ENCODE results near the gene GAA.

DNA sequence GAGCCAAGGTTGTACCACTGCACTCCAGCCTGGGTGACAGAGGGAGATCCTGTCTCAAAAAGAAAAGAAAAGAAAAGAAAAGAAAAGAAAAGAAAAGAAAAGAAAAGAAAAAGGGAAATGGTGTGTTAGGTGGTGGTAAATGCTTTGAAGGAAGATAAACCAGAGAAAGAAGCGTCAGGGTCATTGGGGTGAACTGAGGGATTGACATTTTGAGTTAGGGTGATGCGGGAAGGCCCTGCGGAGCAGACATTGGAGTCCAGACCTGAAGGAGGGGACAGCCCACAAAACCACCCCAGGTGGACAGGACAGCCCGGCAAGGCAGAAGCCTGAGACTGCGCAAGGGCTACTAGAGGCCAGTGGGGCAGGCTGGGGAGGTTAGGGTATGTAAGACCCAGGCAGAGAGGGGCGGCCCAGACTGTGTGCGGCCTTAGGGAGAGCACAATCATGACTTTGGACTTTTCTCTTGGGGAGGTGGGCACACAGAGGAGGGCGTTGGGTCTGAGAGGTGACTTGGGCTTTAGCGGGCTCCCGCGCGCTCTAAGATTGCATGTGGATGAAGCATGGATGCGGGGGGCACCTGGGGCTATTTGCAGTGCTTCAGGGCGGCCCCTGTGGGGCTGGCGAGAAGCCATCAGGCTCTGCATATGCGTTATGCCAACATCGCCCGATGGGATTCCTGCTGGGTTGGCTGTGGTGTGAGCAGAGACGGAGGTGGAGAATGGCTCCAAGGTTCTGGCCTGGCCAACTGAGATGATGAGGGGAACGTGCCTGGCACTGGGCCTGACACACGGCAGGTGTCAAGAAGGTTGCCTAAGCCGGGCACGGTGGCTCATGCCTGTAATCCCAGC, 3.3 kb upstream of the GAA start:
- no peak for TF ChIP-seq SIN3A (IDR thresholded peaks at IDR 0.05; ENCODE audit: borderline replicate concordance, insufficient read depth, low read depth, low read length)
- TF ChIP-seq, protein P1, sequence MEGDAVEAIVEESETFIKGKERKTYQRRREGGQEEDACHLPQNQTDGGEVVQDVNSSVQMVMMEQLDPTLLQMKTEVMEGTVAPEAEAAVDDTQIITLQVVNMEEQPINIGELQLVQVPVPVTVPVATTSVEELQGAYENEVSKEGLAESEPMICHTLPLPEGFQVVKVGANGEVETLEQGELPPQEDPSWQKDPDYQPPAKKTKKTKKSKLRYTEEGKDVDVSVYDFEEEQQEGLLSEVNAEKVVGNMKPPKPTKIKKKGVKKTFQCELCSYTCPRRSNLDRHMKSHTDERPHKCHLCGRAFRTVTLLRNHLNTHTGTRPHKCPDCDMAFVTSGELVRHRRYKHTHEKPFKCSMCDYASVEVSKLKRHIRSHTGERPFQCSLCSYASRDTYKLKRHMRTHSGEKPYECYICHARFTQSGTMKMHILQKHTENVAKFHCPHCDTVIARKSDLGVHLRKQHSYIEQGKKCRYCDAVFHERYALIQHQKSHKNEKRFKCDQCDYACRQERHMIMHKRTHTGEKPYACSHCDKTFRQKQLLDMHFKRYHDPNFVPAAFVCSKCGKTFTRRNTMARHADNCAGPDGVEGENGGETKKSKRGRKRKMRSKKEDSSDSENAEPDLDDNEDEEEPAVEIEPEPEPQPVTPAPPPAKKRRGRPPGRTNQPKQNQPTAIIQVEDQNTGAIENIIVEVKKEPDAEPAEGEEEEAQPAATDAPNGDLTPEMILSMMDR (IDR thresholded peaks at IDR 0.05), result no peak
- no peak for TF ChIP-seq POLR2AphosphoS5 (IDR thresholded peaks at IDR 0.05; ENCODE audit: low read depth, low read length)
- TF ChIP-seq, protein P2, sequence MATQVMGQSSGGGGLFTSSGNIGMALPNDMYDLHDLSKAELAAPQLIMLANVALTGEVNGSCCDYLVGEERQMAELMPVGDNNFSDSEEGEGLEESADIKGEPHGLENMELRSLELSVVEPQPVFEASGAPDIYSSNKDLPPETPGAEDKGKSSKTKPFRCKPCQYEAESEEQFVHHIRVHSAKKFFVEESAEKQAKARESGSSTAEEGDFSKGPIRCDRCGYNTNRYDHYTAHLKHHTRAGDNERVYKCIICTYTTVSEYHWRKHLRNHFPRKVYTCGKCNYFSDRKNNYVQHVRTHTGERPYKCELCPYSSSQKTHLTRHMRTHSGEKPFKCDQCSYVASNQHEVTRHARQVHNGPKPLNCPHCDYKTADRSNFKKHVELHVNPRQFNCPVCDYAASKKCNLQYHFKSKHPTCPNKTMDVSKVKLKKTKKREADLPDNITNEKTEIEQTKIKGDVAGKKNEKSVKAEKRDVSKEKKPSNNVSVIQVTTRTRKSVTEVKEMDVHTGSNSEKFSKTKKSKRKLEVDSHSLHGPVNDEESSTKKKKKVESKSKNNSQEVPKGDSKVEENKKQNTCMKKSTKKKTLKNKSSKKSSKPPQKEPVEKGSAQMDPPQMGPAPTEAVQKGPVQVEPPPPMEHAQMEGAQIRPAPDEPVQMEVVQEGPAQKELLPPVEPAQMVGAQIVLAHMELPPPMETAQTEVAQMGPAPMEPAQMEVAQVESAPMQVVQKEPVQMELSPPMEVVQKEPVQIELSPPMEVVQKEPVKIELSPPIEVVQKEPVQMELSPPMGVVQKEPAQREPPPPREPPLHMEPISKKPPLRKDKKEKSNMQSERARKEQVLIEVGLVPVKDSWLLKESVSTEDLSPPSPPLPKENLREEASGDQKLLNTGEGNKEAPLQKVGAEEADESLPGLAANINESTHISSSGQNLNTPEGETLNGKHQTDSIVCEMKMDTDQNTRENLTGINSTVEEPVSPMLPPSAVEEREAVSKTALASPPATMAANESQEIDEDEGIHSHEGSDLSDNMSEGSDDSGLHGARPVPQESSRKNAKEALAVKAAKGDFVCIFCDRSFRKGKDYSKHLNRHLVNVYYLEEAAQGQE (IDR thresholded peaks at IDR 0.05; ENCODE audit: insufficient read depth in 1 of 2, low read depth in 2 of 2, low read length in 1 of 2), result no peak

All from Panc1 (cell line).